HG02852 (cell line): ENCODE results near the gene HELT.
"Not testable (repeated sequence)": the region's sequence is repeated elsewhere in the genome, so short reads cannot be mapped to it uniquely, and the experiment has no call there.

Source experiments
- ATAC-seq: cut with Tn5 transposase; IDR thresholded peaks from one replicate; pipeline ENCODE4 v1.9.1; 2021; ENCODE audit warnings: mild to moderate bottlenecking, moderate library complexity; ENCODE audit not compliant: unreplicated experiment

HELT gene

GRCh38 chr4:185017964-185018772 is at the start of gene HELT:
Gene HELT, plus strand, starts transcription at chr4:185018490. Its CDS starts 439 bp downstream, at chr4:185018929.
- ATAC-seq = no peak

- ATAC-seq = no peak
Observed at GRCh38 chr4:184968784-184969201, 49.5 kb upstream of the HELT start.

- ATAC-seq = no peak
Observed at GRCh38 chr4:184969610-184970009, 48.7 kb upstream of the HELT start.

GRCh38 chr4:184972991-184973390 is 45.3 kb upstream of the HELT start:
- no peak for ATAC-seq

- ATAC-seq = not testable (repeated sequence)
Observed at GRCh38 chr4:184976348-184976747, 41.9 kb upstream of the HELT start.

- ATAC-seq = no peak
Observed at GRCh38 chr4:184977747-184978146, 40.5 kb upstream of the HELT start.

GRCh38 chr4:184978211-184978610 is 40.1 kb upstream of the HELT start:
- no peak for ATAC-seq

- no peak for ATAC-seq
Observed at GRCh38 chr4:184979461-184980124, 38.7 kb upstream of the HELT start.

GRCh38 chr4:184980261-184980660 is 38.0 kb upstream of the HELT start:
- no peak for ATAC-seq

GRCh38 chr4:184983672-184984356 is 34.5 kb upstream of the HELT start:
- ATAC-seq = peak; percentile 57

GRCh38 chr4:184987493-184988031 is 30.7 kb upstream of the HELT start:
- ATAC-seq = no peak

GRCh38 chr4:184988611-184989010 is 29.7 kb upstream of the HELT start:
- ATAC-seq = no peak

GRCh38 chr4:184989283-184989682 is 29.0 kb upstream of the HELT start:
- not testable (repeated sequence) for ATAC-seq

GRCh38 chr4:184990131-184990530 is 28.2 kb upstream of the HELT start:
- ATAC-seq = not testable (repeated sequence)

- ATAC-seq = no peak
Observed at GRCh38 chr4:184991860-184992259, 26.4 kb upstream of the HELT start.

- no peak for ATAC-seq
Observed at GRCh38 chr4:184992422-184992821, 25.9 kb upstream of the HELT start.

- ATAC-seq = no peak
Observed at GRCh38 chr4:184993247-184993646, 25.0 kb upstream of the HELT start.

GRCh38 chr4:184994010-184994622 is 24.2 kb upstream of the HELT start:
- no peak for ATAC-seq

GRCh38 chr4:184994623-184995010 is 23.7 kb upstream of the HELT start:
- ATAC-seq = no peak

GRCh38 chr4:184997656-184998055 is 20.6 kb upstream of the HELT start:
- ATAC-seq = not testable (repeated sequence)

GRCh38 chr4:185002784-185003183 is 15.5 kb upstream of the HELT start:
- ATAC-seq = no peak
